Kidney glomerular epithelial cell (primary cell): ENCODE data around the gene CCNC.
"Not testable (repeated sequence)": the region's sequence is repeated elsewhere in the genome, so short reads cannot be mapped to it uniquely, and the experiment has no call there.

Experiments used
- DNase-seq: peaks from one replicate; lab custom pipeline; 2025; lab: John Stamatoyannopoulos, UW

CCNC gene

GRCh38 chr6:99603421-99604165 lies 35.1 kb upstream of the CCNC start:
- DNase-seq: no peak

GRCh38 chr6:99602520-99603420 lies 34.3 kb upstream of the CCNC start:
- no peak for DNase-seq

- DNase-seq: not testable (repeated sequence)
These were observed 26.2 kb upstream of the CCNC start for GRCh38 chr6:99594696-99595095.

- no peak for DNase-seq
These were observed 24.4 kb upstream of the CCNC start for GRCh38 chr6:99592900-99593299.

- no peak for DNase-seq
These were observed 23.4 kb upstream of the CCNC start for GRCh38 chr6:99591673-99592364.

GRCh38 chr6:99590728-99591672 lies 22.5 kb upstream of the CCNC start:
- no peak for DNase-seq

- DNase-seq: no peak
These were observed 21.5 kb upstream of the CCNC start for GRCh38 chr6:99589907-99590493.

GRCh38 chr6:99589290-99589672 lies 20.8 kb upstream of the CCNC start:
- no peak for DNase-seq

GRCh38 chr6:99588618-99589289 lies 20.3 kb upstream of the CCNC start:
- DNase-seq: peak; percentile 26

GRCh38 chr6:99587792-99588191 lies 19.3 kb upstream of the CCNC start:
- no peak for DNase-seq

- no peak for DNase-seq
These were observed 11.3 kb upstream of the CCNC start for GRCh38 chr6:99579781-99580180.

- no peak for DNase-seq
These were observed 7.2 kb upstream of the CCNC start for GRCh38 chr6:99575544-99576227.

- no peak for DNase-seq
These were observed 5.6 kb upstream of the CCNC start for GRCh38 chr6:99573980-99574617.

- DNase-seq: no peak
These were observed 5.3 kb downstream of the CCNC start for GRCh38 chr6:99563056-99563723.

GRCh38 chr6:99560668-99561067 lies 7.8 kb downstream of the CCNC start:
- no peak for DNase-seq

GRCh38 chr6:99559057-99559456 lies 9.4 kb downstream of the CCNC start:
- no peak for DNase-seq

GRCh38 chr6:99553888-99554287 lies 14.6 kb downstream of the CCNC start:
- DNase-seq: no peak

GRCh38 chr6:99550046-99550748 lies 18.3 kb downstream of the CCNC start:
- DNase-seq: no peak
